ENCODE measurements around the gene GSPT2. TPM values are rescaled to one million over a fixed set of nuclear protein-coding genes. Genes with fewer than 3 reads are reported as not detected.

GSPT2 gene
- total RNA-seq, 1 experiment from 2014 or later, result 15.7 TPM

GRCh38 chrX:51742586-51742985 lies 656 bp upstream of the GSPT2 start:
- no peak for DNase-seq (ENCODE audit: low read depth, low spot score)
- TF ChIP-seq TCF7L2 (IDR thresholded peaks at IDR 0.05; ENCODE audit: low read depth, low read length) (no peak), REST (IDR thresholded peaks at IDR 0.05; ENCODE audit: insufficient read depth in 1 of 2, low read depth in 2 of 2, low read length in 1 of 2) (no peak), POLR2AphosphoS5 (IDR thresholded peaks at IDR 0.05; ENCODE audit: low read depth, low read length) (no peak), SIN3A (IDR thresholded peaks at IDR 0.05; ENCODE audit: borderline replicate concordance, insufficient read depth, low read depth, low read length) (no peak), CTCF (IDR thresholded peaks at IDR 0.05) (no peak)
- CTCF ChIA-PET, result no interaction called here
- intact Hi-C loops (cut with micrococcal nuclease; ENCODE audit: unreplicated experiment), result no loop called here
- Histone ChIP-seq H3K4me1 (ENCODE audit: control insufficient read depth, insufficient read depth, low read length) (no peaks in the 10 kb centered on the region; the same call in 1 of the 2 replicates), H3K36me3 (ENCODE audit: control insufficient read depth, insufficient read depth, low read length) (no peaks in the 10 kb centered on the region), H3K27me3 (ENCODE audit: control insufficient read depth, insufficient read depth, low read length) (peaks cover 6% of the 10 kb centered on the region), H3K9me3 (ENCODE audit: control insufficient read depth, insufficient read depth, low read depth, low read length) (no peaks in the 10 kb centered on the region), H3K4me3 (ENCODE audit: low read depth in 2 of 2, low read length in 2 of 2) (peak overlapping the region; percentile 75 to 80; a peak in 3 of 4 replicates), H3K27ac (ENCODE audit: low read length) (peak overlapping the region; percentile 91)
- no TSS peak for BruUV-seq (replicated peaks)
- no peak for ATAC-seq
- in situ Hi-C loops (cut with HindIII; ENCODE audit: low pct_unique_long_range_greater_than_20kb, low sequenced_read_pairs), result no loop called here
- POLR2A ChIA-PET, result no interaction called here

GRCh38 chrX:51747671-51748070 lies 4.4 kb downstream of the GSPT2 start:
- Histone ChIP-seq H3K36me3 (ENCODE audit: control insufficient read depth, insufficient read depth, low read length) (no peaks in the 10 kb centered on the region), H3K9me3 (ENCODE audit: control insufficient read depth, insufficient read depth, low read depth, low read length) (no peaks in the 10 kb centered on the region), H3K27me3 (ENCODE audit: control insufficient read depth, insufficient read depth, low read length) (no peaks in the 10 kb centered on the region), H3K4me3 (ENCODE audit: low read depth in 2 of 2, low read length in 2 of 2) (no peak overlapping the region), H3K4me1 (ENCODE audit: control insufficient read depth, insufficient read depth, low read length) (no peaks in the 10 kb centered on the region; the same call in 1 of the 2 replicates), H3K27ac (ENCODE audit: low read length) (no peak overlapping the region)
- in situ Hi-C loops (cut with HindIII; ENCODE audit: low pct_unique_long_range_greater_than_20kb, low sequenced_read_pairs) (no loop called here), intact Hi-C loops (cut with micrococcal nuclease; ENCODE audit: unreplicated experiment) (no loop called here)
- ATAC-seq, result no peak
- ChIA-PET POLR2A (no interaction called here), CTCF (no interaction called here)
- no TSS peak for BruUV-seq (replicated peaks)
- DNase-seq (ENCODE audit: low read depth, low spot score), result no peak
- TF ChIP-seq SIN3A (IDR thresholded peaks at IDR 0.05; ENCODE audit: borderline replicate concordance, insufficient read depth, low read depth, low read length) (no peak), CTCF (IDR thresholded peaks at IDR 0.05) (no peak), POLR2AphosphoS5 (IDR thresholded peaks at IDR 0.05; ENCODE audit: low read depth, low read length) (no peak), REST (IDR thresholded peaks at IDR 0.05; ENCODE audit: insufficient read depth in 1 of 2, low read depth in 2 of 2, low read length in 1 of 2) (no peak), TCF7L2 (IDR thresholded peaks at IDR 0.05; ENCODE audit: low read depth, low read length) (no peak)
